Measurements from ENCODE around the gene RIMS1.
A peak's percentile ranks its signal among the peaks of the same experiment; 100 is the strongest.

Gene RIMS1

GRCh38 chr6:72032086-72032485, 145.7 kb downstream of the RIMS1 start:
- no peak for DNase-seq (ENCODE audit: insufficient read length, low spot score)
- TF ChIP-seq POLR2A (IDR thresholded peaks at IDR 0.05; ENCODE audit: low read depth, low read length), result no peak
- FAIRE-seq, result no peak

DNA sequence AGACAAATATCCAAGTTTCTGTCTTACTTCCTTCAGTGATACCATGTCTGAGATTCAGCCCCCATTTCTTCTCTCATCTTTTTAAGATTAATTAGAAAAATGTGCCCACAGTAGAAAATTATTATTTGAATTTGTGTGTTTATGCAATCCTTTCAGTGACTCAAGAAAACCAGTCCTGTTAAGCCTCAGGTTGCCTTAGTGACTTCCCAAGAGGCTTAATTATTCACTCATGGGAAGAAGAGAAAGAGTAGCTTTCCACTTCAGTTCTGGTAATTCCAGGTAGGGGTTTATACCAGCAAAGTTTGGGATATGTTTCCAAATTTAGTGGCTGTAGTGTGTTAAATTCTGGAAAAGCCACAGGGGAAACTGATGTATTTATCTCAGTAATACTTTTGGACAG, 149.1 kb downstream of the RIMS1 start:
- FAIRE-seq, result no peak
- no peak for DNase-seq (ENCODE audit: insufficient read length, low spot score)
- no peak for TF ChIP-seq POLR2A (IDR thresholded peaks at IDR 0.05; ENCODE audit: low read depth, low read length)

DNA sequence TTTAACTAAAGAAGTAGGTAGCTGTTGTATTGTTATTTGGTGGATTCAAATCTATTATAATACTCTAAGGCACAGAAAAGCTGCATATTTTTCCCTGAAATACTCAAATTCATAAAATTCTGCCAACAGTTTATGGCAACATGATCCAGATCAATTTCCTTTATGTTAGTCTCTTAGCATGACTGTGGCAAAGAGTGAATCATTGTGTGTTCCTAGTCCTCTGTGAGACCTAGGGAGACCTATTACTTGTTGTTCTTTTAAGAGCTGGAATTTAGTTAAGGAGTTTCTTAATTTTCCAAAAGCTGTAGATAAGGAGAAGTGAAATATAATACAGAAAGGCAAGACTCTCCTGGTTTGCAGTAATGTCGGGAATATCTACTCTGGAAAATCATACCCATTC, 149.6 kb downstream of the RIMS1 start:
- FAIRE-seq (no peak), DNase-seq (ENCODE audit: insufficient read length, low spot score) (no peak)
- no peak for TF ChIP-seq POLR2A (IDR thresholded peaks at IDR 0.05; ENCODE audit: low read depth, low read length)

GRCh38 chr6:72037006-72037405, 150.7 kb downstream of the RIMS1 start:
- TF ChIP-seq POLR2A (IDR thresholded peaks at IDR 0.05; ENCODE audit: low read depth, low read length), result no peak
- DNase-seq (ENCODE audit: insufficient read length, low spot score) (no peak), FAIRE-seq (no peak)

- DNase-seq (ENCODE audit: insufficient read length, low spot score) (no peak), FAIRE-seq (no peak)
- no peak for TF ChIP-seq POLR2A (IDR thresholded peaks at IDR 0.05; ENCODE audit: low read depth, low read length)
Observed at GRCh38 chr6:72040111-72040510, 153.8 kb downstream of the RIMS1 start.

DNA sequence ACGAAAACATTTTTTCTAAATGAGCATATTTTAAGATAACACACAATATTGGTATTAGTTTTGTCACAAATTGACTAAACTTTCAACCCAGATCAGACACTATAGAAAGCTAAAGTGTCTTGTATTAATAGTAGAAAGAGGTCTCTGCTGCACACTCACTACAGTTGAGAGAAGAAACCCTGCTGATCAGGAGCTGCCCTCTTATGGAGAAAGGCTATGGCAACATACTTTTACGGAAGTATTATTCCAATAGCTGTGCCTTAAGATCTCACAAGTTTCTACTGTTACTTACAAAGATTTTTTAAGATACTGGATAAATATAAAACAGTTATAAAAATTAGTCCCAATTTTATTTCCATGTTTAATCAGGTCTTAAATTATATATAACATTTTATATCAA, 155.7 kb downstream of the RIMS1 start:
- DNase-seq (ENCODE audit: insufficient read length, low spot score) (no peak), FAIRE-seq (no peak)
- TF ChIP-seq POLR2A (IDR thresholded peaks at IDR 0.05; ENCODE audit: low read depth, low read length), result no peak

- TF ChIP-seq POLR2A (IDR thresholded peaks at IDR 0.05; ENCODE audit: low read depth, low read length), result no peak
- DNase-seq (ENCODE audit: insufficient read length, low spot score) (no peak), FAIRE-seq (no peak)
Observed at GRCh38 chr6:72048080-72048479, 161.7 kb downstream of the RIMS1 start.

- TF ChIP-seq POLR2A (IDR thresholded peaks at IDR 0.05; ENCODE audit: low read depth, low read length), result no peak
- FAIRE-seq (no peak), DNase-seq (ENCODE audit: insufficient read length, low spot score) (no peak)
Observed at GRCh38 chr6:72049376-72049775, 163.0 kb downstream of the RIMS1 start.

- no peak for TF ChIP-seq POLR2A (IDR thresholded peaks at IDR 0.05; ENCODE audit: low read depth, low read length)
- FAIRE-seq (no peak), DNase-seq (ENCODE audit: insufficient read length, low spot score) (no peak)
Observed at GRCh38 chr6:72061286-72061685, 174.9 kb downstream of the RIMS1 start.

GRCh38 chr6:72064399-72064975, 178.1 kb downstream of the RIMS1 start:
- TF ChIP-seq POLR2A (IDR thresholded peaks at IDR 0.05; ENCODE audit: low read depth, low read length), result no peak
- FAIRE-seq, result no peak

DNA sequence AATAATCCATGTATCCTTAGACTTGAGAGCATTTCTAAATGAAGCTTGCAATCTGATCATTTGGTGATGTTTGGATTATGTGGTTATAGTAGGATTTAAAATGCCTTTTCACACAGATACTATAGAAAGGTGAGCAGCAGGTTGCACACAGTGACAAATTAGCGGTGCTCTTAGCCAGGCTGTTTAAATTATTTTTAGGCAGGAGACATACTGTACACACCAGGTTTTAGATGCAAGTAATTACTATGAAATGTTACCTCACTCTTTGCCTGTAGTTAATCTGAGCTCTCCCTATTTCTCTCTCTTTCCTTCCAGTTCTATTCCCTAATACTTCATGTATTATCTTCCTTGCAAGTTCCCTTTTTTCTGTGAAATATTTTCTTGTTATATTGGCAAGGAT, 191.7 kb downstream of the RIMS1 start:
- FAIRE-seq, result no peak

More at GRCh38 chr6:72064399-72064975, 178.1 kb downstream of the RIMS1 start:
- DNase-seq (ENCODE audit: insufficient read length, low spot score), result no peak

DNA sequence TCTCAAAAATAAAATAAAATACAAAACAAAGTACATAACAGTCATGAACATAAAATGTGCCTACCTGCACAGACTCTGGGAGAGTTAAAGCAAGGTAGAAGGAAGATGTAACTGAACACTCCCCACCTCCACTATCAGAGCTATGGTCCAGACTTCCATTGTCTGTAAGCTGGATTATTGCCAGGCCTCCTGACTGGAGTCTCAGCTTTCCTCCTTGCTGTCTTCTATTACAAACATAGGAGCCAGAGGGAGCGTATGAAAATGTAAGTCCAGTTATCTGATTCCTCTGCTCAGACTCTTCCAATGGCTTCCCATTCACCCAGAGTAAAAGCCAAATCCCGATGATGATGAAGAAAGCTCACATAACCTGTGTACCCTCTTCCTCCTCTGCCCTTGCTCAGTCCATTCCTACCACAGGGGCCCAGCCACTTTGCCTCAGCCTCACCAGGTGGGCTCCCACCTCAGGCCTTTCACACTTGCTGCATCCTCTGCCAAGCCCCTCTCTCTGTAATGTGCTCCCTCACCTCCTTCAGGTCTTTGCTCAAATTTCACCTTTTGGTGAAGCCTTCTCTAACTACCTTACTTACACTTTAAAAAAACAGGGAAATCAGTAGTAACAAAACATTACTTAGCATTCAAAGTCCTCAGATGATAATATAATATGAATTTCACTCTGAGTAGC, 194.1 kb downstream of the RIMS1 start:
- no peak for FAIRE-seq
- DNase-seq (ENCODE audit: insufficient read length, low spot score), result no peak
- TF ChIP-seq POLR2A (IDR thresholded peaks at IDR 0.05; ENCODE audit: low read depth, low read length), result no peak

More for the DNA sequence above, 191.7 kb downstream of the RIMS1 start:
- no peak for TF ChIP-seq POLR2A (IDR thresholded peaks at IDR 0.05; ENCODE audit: low read depth, low read length)
- DNase-seq (ENCODE audit: insufficient read length, low spot score), result no peak

- DNase-seq (ENCODE audit: insufficient read length, low spot score), result no peak
- FAIRE-seq, result no peak
- TF ChIP-seq POLR2A (IDR thresholded peaks at IDR 0.05; ENCODE audit: low read depth, low read length), result no peak
Observed at GRCh38 chr6:72081871-72082270, 195.5 kb downstream of the RIMS1 start.

- FAIRE-seq (peak; percentile 30), DNase-seq (ENCODE audit: insufficient read length, low spot score) (no peak)
- TF ChIP-seq POLR2A (IDR thresholded peaks at IDR 0.05; ENCODE audit: low read depth, low read length), result no peak
Observed at GRCh38 chr6:72083976-72084375, 197.6 kb downstream of the RIMS1 start.

GRCh38 chr6:72084992-72085569, 198.7 kb downstream of the RIMS1 start:
- no peak for TF ChIP-seq POLR2A (IDR thresholded peaks at IDR 0.05; ENCODE audit: low read depth, low read length)
- no peak for FAIRE-seq
- DNase-seq (ENCODE audit: insufficient read length, low spot score), result no peak
